GM12878 (cell line): Measurements from ENCODE around the gene C3orf22. TPM values are rescaled to one million over a fixed set of nuclear protein-coding genes. Genes with fewer than 3 reads are reported as not detected.

ENCODE experiments used
- ATAC-seq: fragments of 200-7000 bp; cut with Tn5 transposase; 3 replicates; pipeline ENCODE4 v1.9.1; 2020; ENCODE audit warnings: mild to moderate bottlenecking, moderate library complexity
- BruUV-seq: library from RNA; stranded (reverse); fragments of 400-500 nt; replicated peaks from 2 replicates; lab custom pipeline; 2021; lab: Mats Ljungman, UMichigan
- CTCF ChIA-PET: fragments of 300-600 bp; sonication (Branson Sonifier 250); formaldehyde crosslinking; extraction: SDS; loops from one replicate; lab custom pipeline; 2021; ENCODE audit warnings: inconsistent platforms; lab: Yijun Ruan, JAX
- POLR2A ChIA-PET: fragments of 350-600 bp; formaldehyde crosslinking; extraction: SDS; loops from one replicate; lab custom pipeline; 2021; ENCODE audit warnings: inconsistent platforms; lab: Charles Lee
- RAD21 ChIA-PET: fragments of 300-600 bp; sonication (Branson Sonifier 250); formaldehyde crosslinking; loops from one replicate; lab custom pipeline; 2023; ENCODE audit warnings: antibody characterized with exemption; ENCODE audit not compliant: unreplicated experiment; lab: Charles Lee
- SMC1A ChIA-PET: fragments of 300-600 bp; sonication (Branson Sonifier 250); formaldehyde crosslinking; loops from one replicate; lab custom pipeline; 2023; ENCODE audit not compliant: unreplicated experiment, uncharacterized antibody; lab: Charles Lee
- DNase-seq: peaks from one replicate; pipeline ENCODE4 v3.0.0-alpha.2; 2011; ENCODE audit warnings: low read depth, low spot score
- FAIRE-seq: peaks from 3 replicates; lab custom pipeline; 2011; peaks lifted over from hg19 to GRCh38; lab: Jason Lieb, UNC
- H2AFZ ChIP-seq: 2 replicates; pipeline ENCODE4 v1.6.0; 2011; ENCODE audit warnings: low read depth, low read length, control low read depth; ENCODE audit not compliant: control insufficient read depth
- H3K27ac ChIP-seq: 2 replicates; pipeline ENCODE4 v1.5.1; 2011; ENCODE audit warnings: control low read depth; ENCODE audit not compliant: control insufficient read depth, insufficient read depth
- H3K27me3 ChIP-seq, 2 experiments: replicated peaks in 1 of 2; 2 replicates each; pipeline versions ENCODE4 v1.6.0 to v1.6.1; 2011; ENCODE audit warnings: low read length in 1 of 2; ENCODE audit not compliant: control insufficient read depth in 2 of 2, insufficient read depth in 2 of 2
- H3K36me3 ChIP-seq, 2 experiments: 2 replicates each; pipeline ENCODE4 v1.5.1; 2011; ENCODE audit warnings: low read length in 1 of 2; ENCODE audit not compliant: control insufficient read depth in 2 of 2, insufficient read depth in 2 of 2
- H3K4me1 ChIP-seq: 2 replicates; pipeline ENCODE4 v1.6.1; 2011; ENCODE audit warnings: mild to moderate bottlenecking, low read length, moderate library complexity, mixed read lengths; ENCODE audit not compliant: control insufficient read depth, insufficient read depth
- H3K4me2 ChIP-seq: 2 replicates; pipeline ENCODE4 v1.6.0; 2011; ENCODE audit warnings: control low read depth; ENCODE audit not compliant: control insufficient read depth, insufficient read depth
- H3K4me3 ChIP-seq: fragments of 200-600 bp; sonication (generic); 2 replicates; pipeline ENCODE4 v1.5.1; 2016
- H3K79me2 ChIP-seq: 2 replicates; pipeline ENCODE4 v1.6.0; 2011; ENCODE audit warnings: low read length; ENCODE audit not compliant: control insufficient read depth, insufficient read depth
- H3K9ac ChIP-seq: 2 replicates; pipeline ENCODE4 v1.8.0; 2011; ENCODE audit warnings: low read length, control low read depth, mixed read lengths; ENCODE audit not compliant: control insufficient read depth, insufficient read depth
- H3K9me3 ChIP-seq: replicated peaks from 3 replicates; pipeline ENCODE4 v1.5.1; 2011; ENCODE audit warnings: mild to moderate bottlenecking, low read length; ENCODE audit not compliant: control insufficient read depth, insufficient read depth
- H4K20me1 ChIP-seq: 2 replicates; pipeline ENCODE4 v1.6.0; 2011; ENCODE audit not compliant: control insufficient read depth, insufficient read depth
- EZH2 ChIP-seq: IDR thresholded peaks from 2 replicates; pipeline ENCODE4 v1.6.1; 2012; ENCODE audit warnings: low read depth, mild to moderate bottlenecking, control low read depth, inconsistent platforms, low read length, borderline replicate concordance; ENCODE audit not compliant: control insufficient read depth
- FOS ChIP-seq: IDR thresholded peaks from 3 replicates; pipeline ENCODE4 v1.6.1; 2011; ENCODE audit warnings: borderline replicate concordance; ENCODE audit not compliant: insufficient read length; ENCODE audit errors: extremely low read depth
- SUPT20H ChIP-seq: IDR thresholded peaks from 2 replicates; pipeline ENCODE4 v1.6.1; 2011; ENCODE audit warnings: low read depth, mild to moderate bottlenecking, low read length, moderate library complexity, borderline replicate concordance; ENCODE audit not compliant: control insufficient read depth
- TARDBP ChIP-seq: IDR thresholded peaks from 2 replicates; pipeline ENCODE4 v1.6.1; 2016; ENCODE audit warnings: borderline replicate concordance
- TCF12 ChIP-seq: IDR thresholded peaks from 2 replicates; pipeline ENCODE4 v1.6.1; 2011; ENCODE audit warnings: low read depth, mild to moderate bottlenecking, low read length
- WGBS: methylation state at CpG from one replicate; pipeline ENCODE4 v1.1.6; 2016; ENCODE audit warnings: low lambda C conversion rate; ENCODE audit not compliant: insufficient replicate concordance, insufficient coverage; ENCODE audit errors: missing lambda C conversion rate; 5-methylcytosine and 5-hydroxymethylcytosine counted together
- in situ Hi-C: fragments of 300-500 bp; cut with MboI; formaldehyde crosslinking; loops from 9 replicates; pipeline ENCODE4 v1.14.3; 2018; ENCODE audit warnings: mixed read lengths
- intact Hi-C: fragments of 100-400 bp; cut with micrococcal nuclease; formaldehyde crosslinking; loops from one replicate; pipeline ENCODE4 v1.14.2; 2022; ENCODE audit not compliant: unreplicated experiment
- polyA plus RNA-seq, 11 experiments: library from polyadenylated mRNA; depleted of rRNA in 4 of 11; unstranded in 6 of 11; stranded (reverse) in 5 of 11; fragments of >200 nt; fragmentation: Nextera tagmentation in 4 of 11; fragmentation: Illumina TruSeq in 1 of 11; extraction: Ambion mirVana in 4 of 11; extraction: Trizol in 1 of 11; gene quantifications; 1 replicate in 1 of 11; 2 replicates in 10 of 11; pipeline versions ENCODE4 v1.2.1 to v1.2.3, GENCODE V29; 2011 to 2016; ENCODE audit warnings: inconsistent platforms in 2 of 11, missing spikeins in 2 of 11, low read depth in 1 of 11
- total RNA-seq, 4 experiments: library from RNA; depleted of rRNA in 3 of 4; stranded (reverse); fragments of >200 nt in 3 of 4; fragmentation: Illumina TruSeq in 1 of 4; extraction: Trizol in 1 of 4; gene quantifications; 2 replicates each; pipeline versions ENCODE4 v1.2.1 to v1.2.3, GENCODE V29; 2013 to 2021
- TF ChIP-seq, protein P1 (sequence below): fragments of 450-650 bp; formaldehyde crosslinking; IDR thresholded peaks from 2 replicates; pipeline ENCODE4 v1.5.0; 2022; ENCODE audit warnings: mild to moderate bottlenecking, missing genetic modification characterization
- TF ChIP-seq, protein P2 (sequence below): fragments of 450-650 bp; IDR thresholded peaks from 2 replicates; pipeline ENCODE4 v1.6.1; 2017; ENCODE audit warnings: borderline replicate concordance
- TF ChIP-seq, protein P3 (sequence below): fragments of 450-650 bp; IDR thresholded peaks from 2 replicates; pipeline ENCODE4 v1.6.1; 2018; ENCODE audit warnings: borderline replicate concordance, mild to moderate bottlenecking; ENCODE audit not compliant: partially characterized antibody

Gene C3orf22
- total and polyA plus RNA-seq, 10 of the 15 experiments (the other 5 are each of a cell fraction or from before 2014, with no cell fraction given), result not detected

DNA sequence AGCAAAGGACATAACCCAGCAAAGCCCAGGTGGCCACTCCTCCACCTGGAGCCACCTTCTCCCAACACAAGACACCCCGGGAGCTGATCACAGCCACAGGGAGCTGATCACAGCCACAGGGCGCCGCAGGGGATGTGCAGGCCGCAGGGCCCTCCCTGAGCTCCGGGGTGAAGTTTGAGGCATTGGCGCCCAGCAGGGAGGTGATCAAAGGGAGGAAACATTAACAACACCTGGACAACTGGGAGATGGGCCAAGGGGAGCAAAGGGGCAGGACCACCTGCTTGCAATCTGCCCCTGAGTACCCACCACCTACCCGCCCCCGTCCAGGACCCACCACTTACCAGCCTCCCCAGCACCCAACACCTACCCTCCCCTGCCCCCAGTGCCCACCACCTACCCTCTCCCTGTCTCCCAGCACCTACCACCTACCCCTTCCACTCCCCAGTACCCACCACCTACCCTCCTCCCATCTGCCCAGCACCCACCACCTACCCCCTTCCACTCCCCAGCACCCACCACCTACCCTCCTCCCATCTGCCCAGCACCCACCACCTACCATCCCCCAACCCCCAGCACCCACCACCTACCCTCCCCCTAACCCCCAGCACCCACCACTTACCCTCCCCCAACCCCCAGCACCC is 43.5 kb downstream of the C3orf22 start:
- no TSS peak for BruUV-seq
- no peaks in the 10 kb centered on the region; a peak in 1 of 4 replicates for H3K27me3 ChIP-seq
- H4K20me1 ChIP-seq, result no peaks in the 10 kb centered on the region; the same call in 1 of the 2 replicates
- TF ChIP-seq SUPT20H (no peak), TARDBP (no peak)
- H3K9me3 ChIP-seq, result no peaks in the 10 kb centered on the region
- WGBS, result 38% methylated on average over 6 of the region's 8 CpGs
- no peak overlapping the region for H2AFZ ChIP-seq
- intact Hi-C loops, result no loop called here
- H3K79me2 ChIP-seq, result no peaks in the 10 kb centered on the region
- CTCF ChIA-PET, result no interaction called here
- H3K9ac ChIP-seq, result no peak overlapping the region
- H3K27ac ChIP-seq, result no peak overlapping the region
- H3K36me3 ChIP-seq, result no peaks in the 10 kb centered on the region
- in situ Hi-C loops, result no loop called here
- FAIRE-seq (no peak), ATAC-seq (no peak), DNase-seq (no peak)
- H3K4me1 ChIP-seq, result no peaks in the 10 kb centered on the region
- POLR2A ChIA-PET, result no interaction called here
- RAD21 ChIA-PET, result no interaction called here
- no peak overlapping the region for H3K4me2 ChIP-seq
- SMC1A ChIA-PET, result no interaction called here
- H3K4me3 ChIP-seq, result no peak overlapping the region

DNA sequence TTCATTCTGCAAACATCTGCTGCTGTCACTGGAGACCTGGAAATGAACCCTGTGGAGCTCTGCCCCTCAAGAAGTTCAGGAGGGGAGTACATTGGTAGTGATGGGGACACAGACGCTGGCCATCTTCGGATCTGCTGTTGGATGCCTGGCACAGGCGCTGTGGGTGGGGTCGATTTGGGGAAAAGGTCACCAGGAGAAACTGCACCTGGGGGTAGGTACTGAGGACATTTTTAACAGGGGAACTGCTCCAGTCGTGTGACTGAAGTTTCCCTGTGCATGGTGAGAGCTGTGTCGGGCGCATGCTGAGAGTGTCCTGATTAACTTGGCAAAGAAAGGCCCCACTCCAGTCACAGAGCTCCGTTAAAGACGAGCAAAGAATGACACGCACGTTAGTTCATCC is 44.6 kb downstream of the C3orf22 start:
- FAIRE-seq (no peak), ATAC-seq (no peak), DNase-seq (no peak)
- no peak overlapping the region for H3K27ac ChIP-seq
- ChIA-PET CTCF (interaction anchor here (0.6 to 1.9 kb wide), 2 partner anchors 8 to 1062 kb away, joined by 3 to 4 read pairs; no protein-coding TSS in a partner anchor), POLR2A (no interaction called here), SMC1A (no interaction called here), RAD21 (no interaction called here)
- in situ Hi-C loops, result no loop called here
- no peak overlapping the region for H3K4me2 ChIP-seq
- H2AFZ ChIP-seq, result no peak overlapping the region
- H3K27me3 ChIP-seq, result no peaks in the 10 kb centered on the region
- no TSS peak for BruUV-seq
- no peak overlapping the region for H3K9ac ChIP-seq
- no peaks in the 10 kb centered on the region for H3K79me2 ChIP-seq
- H3K36me3 ChIP-seq, result no peaks in the 10 kb centered on the region
- no peaks in the 10 kb centered on the region for H3K9me3 ChIP-seq
- H3K4me3 ChIP-seq, result no peak overlapping the region
- WGBS, result 60% methylated on average over 11 of the region's 11 CpGs
- intact Hi-C loops, result no loop called here
- H4K20me1 ChIP-seq, result no peaks in the 10 kb centered on the region; the same call in 1 of the 2 replicates
- no peaks in the 10 kb centered on the region for H3K4me1 ChIP-seq
- TF ChIP-seq EZH2 (no peak), FOS (no peak), TCF12 (no peak)
- TF ChIP-seq, protein P1, sequence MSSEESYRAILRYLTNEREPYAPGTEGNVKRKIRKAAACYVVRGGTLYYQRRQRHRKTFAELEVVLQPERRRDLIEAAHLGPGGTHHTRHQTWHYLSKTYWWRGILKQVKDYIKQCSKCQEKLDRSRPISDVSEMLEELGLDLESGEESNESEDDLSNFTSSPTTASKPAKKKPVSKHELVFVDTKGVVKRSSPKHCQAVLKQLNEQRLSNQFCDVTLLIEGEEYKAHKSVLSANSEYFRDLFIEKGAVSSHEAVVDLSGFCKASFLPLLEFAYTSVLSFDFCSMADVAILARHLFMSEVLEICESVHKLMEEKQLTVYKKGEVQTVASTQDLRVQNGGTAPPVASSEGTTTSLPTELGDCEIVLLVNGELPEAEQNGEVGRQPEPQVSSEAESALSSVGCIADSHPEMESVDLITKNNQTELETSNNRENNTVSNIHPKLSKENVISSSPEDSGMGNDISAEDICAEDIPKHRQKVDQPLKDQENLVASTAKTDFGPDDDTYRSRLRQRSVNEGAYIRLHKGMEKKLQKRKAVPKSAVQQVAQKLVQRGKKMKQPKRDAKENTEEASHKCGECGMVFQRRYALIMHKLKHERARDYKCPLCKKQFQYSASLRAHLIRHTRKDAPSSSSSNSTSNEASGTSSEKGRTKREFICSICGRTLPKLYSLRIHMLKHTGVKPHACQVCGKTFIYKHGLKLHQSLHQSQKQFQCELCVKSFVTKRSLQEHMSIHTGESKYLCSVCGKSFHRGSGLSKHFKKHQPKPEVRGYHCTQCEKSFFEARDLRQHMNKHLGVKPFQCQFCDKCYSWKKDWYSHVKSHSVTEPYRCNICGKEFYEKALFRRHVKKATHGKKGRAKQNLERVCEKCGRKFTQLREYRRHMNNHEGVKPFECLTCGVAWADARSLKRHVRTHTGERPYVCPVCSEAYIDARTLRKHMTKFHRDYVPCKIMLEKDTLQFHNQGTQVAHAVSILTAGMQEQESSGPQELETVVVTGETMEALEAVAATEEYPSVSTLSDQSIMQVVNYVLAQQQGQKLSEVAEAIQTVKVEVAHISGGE, result no peak
- TF ChIP-seq, protein P2, sequence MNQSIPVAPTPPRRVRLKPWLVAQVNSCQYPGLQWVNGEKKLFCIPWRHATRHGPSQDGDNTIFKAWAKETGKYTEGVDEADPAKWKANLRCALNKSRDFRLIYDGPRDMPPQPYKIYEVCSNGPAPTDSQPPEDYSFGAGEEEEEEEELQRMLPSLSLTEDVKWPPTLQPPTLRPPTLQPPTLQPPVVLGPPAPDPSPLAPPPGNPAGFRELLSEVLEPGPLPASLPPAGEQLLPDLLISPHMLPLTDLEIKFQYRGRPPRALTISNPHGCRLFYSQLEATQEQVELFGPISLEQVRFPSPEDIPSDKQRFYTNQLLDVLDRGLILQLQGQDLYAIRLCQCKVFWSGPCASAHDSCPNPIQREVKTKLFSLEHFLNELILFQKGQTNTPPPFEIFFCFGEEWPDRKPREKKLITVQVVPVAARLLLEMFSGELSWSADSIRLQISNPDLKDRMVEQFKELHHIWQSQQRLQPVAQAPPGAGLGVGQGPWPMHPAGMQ, result no peak
- TF ChIP-seq, protein P3, sequence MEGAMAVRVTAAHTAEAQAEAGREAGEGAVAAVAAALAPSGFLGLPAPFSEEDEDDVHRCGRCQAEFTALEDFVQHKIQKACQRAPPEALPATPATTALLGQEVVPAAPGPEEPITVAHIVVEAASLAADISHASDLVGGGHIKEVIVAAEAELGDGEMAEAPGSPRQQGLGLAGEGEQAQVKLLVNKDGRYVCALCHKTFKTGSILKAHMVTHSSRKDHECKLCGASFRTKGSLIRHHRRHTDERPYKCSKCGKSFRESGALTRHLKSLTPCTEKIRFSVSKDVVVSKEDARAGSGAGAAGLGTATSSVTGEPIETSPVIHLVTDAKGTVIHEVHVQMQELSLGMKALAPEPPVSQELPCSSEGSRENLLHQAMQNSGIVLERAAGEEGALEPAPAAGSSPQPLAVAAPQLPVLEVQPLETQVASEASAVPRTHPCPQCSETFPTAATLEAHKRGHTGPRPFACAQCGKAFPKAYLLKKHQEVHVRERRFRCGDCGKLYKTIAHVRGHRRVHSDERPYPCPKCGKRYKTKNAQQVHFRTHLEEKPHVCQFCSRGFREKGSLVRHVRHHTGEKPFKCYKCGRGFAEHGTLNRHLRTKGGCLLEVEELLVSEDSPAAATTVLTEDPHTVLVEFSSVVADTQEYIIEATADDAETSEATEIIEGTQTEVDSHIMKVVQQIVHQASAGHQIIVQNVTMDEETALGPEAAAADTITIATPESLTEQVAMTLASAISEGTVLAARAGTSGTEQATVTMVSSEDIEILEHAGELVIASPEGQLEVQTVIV, result no peak
